ENCODE data around the gene TEKT5. TPM values are rescaled to one million over a fixed set of nuclear protein-coding genes. Genes with fewer than 3 reads are reported as not detected.

The TEKT5 gene
- total RNA-seq = 0.13 and 0.22 TPM in 2 replicates

GRCh38 chr16:10694830-10695229 lies at the start of gene TEKT5:
Gene TEKT5 (minus strand): TSS chr16:10694930. CDS start chr16:10694873, 57 bp downstream.

GRCh38 chr16:10743610-10744369 lies 49.1 kb upstream of the TEKT5 start, which contains the start of gene NUBP1:
Gene NUBP1 (plus strand): TSS chr16:10743842. CDS start chr16:10743864, 22 bp downstream.

GRCh38 chr16:10579965-10580882 lies 114.5 kb downstream of the TEKT5 start, which contains the start of gene EMP2:
Gene EMP2 (minus strand): TSS chr16:10580598. CDS start chr16:10547617, 32,981 bp downstream.

Small RNA genes lying within 50 kb of the gene (small RNA-seq; reads per million reads assigned to genes)
- gene MTND4LP24 = not detected
- not detected for gene MTND6P33

Other genes with a start within 250 kb of the TEKT5 start
- 51.0 and 55.5 TPM in 2 replicates for gene EMP2, start 114.3 kb downstream of the TEKT5 start, total RNA-seq
- 22.0 and 23.3 TPM in 2 replicates for gene NUBP1, start 48.9 kb upstream of the TEKT5 start, total RNA-seq
- gene TVP23A, start 123.9 kb upstream of the TEKT5 start, total RNA-seq = under 0.01 and 0.11 TPM in 2 replicates
- gene CIITA, start 182.3 kb upstream of the TEKT5 start, total RNA-seq = 1.1 and 1.6 TPM in 2 replicates
- 28.4 and 37.8 TPM in 2 replicates for gene DEXI, start 247.5 kb upstream of the TEKT5 start, total RNA-seq
- gene CLEC16A, start 249.6 kb upstream of the TEKT5 start, total RNA-seq = 21.8 and 23.4 TPM in 2 replicates

All from articular chondrocyte of knee joint (primary cell).